H7 (cell line): ENCODE data around the gene C2orf49. TPM values are rescaled to one million over a fixed set of nuclear protein-coding genes. Genes with fewer than 3 reads are reported as not detected.

Experiments used
- DNase-seq: peaks from one replicate; pipeline ENCODE4 v3.0.0; 2012
- H3K27me3 ChIP-seq: 2 replicates; pipeline ENCODE4 v1.6.0; 2011; ENCODE audit warnings: mild to moderate bottlenecking, low read length; ENCODE audit not compliant: control insufficient read depth, insufficient read depth
- H3K36me3 ChIP-seq: replicated peaks from 2 replicates; pipeline ENCODE4 v1.5.1; 2011; ENCODE audit warnings: low read length; ENCODE audit not compliant: control insufficient read depth, insufficient read depth
- H3K4me3 ChIP-seq: 2 replicates; pipeline ENCODE4 v1.5.1; 2011; ENCODE audit warnings: low read depth, mild to moderate bottlenecking, control low read depth, low read length, moderate library complexity; ENCODE audit not compliant: insufficient read depth
- total RNA-seq: library from RNA; depleted of rRNA; stranded (reverse); fragments of >200 nt; shearing (Covaris generic); gene quantifications from 2 replicates; pipeline ENCODE4 v1.2.3, GENCODE V29; 2014; rRNA removed

C2orf49 gene
- 8.4 and 11.4 TPM in 2 replicates for total RNA-seq

GRCh38 chr2:105337122-105338019 lies at the start of gene C2orf49:
C2orf49 (plus strand) TSS chr2:105337540; CDS start chr2:105337588, 48 bp downstream.
- Histone ChIP-seq H3K36me3 (peaks cover 5% of the 10 kb centered on the region), H3K27me3 (no peaks in the 10 kb centered on the region), H3K4me3 (peak within 1 kb of the TSS; percentile 86)
- peak; percentile 92 for DNase-seq

DNA sequence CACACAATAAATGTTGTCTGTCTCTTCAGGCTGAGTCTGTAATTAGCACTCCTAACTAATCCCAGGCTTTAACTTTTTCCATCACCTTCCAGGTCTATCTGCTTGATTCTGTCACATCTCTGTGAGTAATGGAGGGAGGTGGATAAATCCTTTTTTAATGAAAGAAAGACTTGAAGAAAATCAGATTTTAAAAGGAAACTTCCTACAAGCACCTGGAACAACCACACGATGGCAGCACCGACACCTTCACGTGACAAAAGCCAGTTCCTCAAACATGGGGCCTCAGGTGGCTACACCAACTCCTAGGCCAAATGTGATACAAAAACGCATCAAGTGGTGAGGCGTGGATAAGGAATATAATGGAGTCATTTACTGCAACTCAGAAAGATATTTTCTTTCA lies 49.6 kb upstream of the C2orf49 start:
- peak; percentile 71 for DNase-seq
- H3K27me3 ChIP-seq, result no peaks in the 10 kb centered on the region

GRCh38 chr2:105288133-105288532 lies 49.2 kb upstream of the C2orf49 start:
- Histone ChIP-seq H3K36me3 (no peaks in the 10 kb centered on the region; the same call in 1 of the 2 replicates), H3K27me3 (no peaks in the 10 kb centered on the region)
- no peak for DNase-seq

More for the DNA sequence above, 49.6 kb upstream of the C2orf49 start:
- Histone ChIP-seq H3K4me3 (no peak overlapping the region), H3K36me3 (no peaks in the 10 kb centered on the region; the same call in 1 of the 2 replicates)

GRCh38 chr2:105290981-105291660 lies 46.2 kb upstream of the C2orf49 start:
- DNase-seq, result no peak
- no peaks in the 10 kb centered on the region for H3K27me3 ChIP-seq
- H3K36me3 ChIP-seq, result peaks cover 1% of the 10 kb centered on the region; the same call in 1 of the 2 replicates

More at GRCh38 chr2:105288133-105288532, 49.2 kb upstream of the C2orf49 start:
- H3K4me3 ChIP-seq, result no peak overlapping the region

GRCh38 chr2:105291981-105292380 lies 45.4 kb upstream of the C2orf49 start:
- DNase-seq, result no peak

More at GRCh38 chr2:105290981-105291660, 46.2 kb upstream of the C2orf49 start:
- no peak overlapping the region for H3K4me3 ChIP-seq

GRCh38 chr2:105294046-105294445 lies 43.3 kb upstream of the C2orf49 start:
- Histone ChIP-seq H3K27me3 (no peaks in the 10 kb centered on the region), H3K36me3 (peaks cover 6% of the 10 kb centered on the region; the same call in 1 of the 2 replicates), H3K4me3 (no peak overlapping the region)
- DNase-seq, result no peak

More at GRCh38 chr2:105291981-105292380, 45.4 kb upstream of the C2orf49 start:
- Histone ChIP-seq H3K36me3 (peaks cover 1% of the 10 kb centered on the region; the same call in 1 of the 2 replicates), H3K4me3 (no peak overlapping the region), H3K27me3 (no peaks in the 10 kb centered on the region)

- Histone ChIP-seq H3K36me3 (peaks cover 6% of the 10 kb centered on the region; the same call in 1 of the 2 replicates), H3K4me3 (no peak overlapping the region), H3K27me3 (no peaks in the 10 kb centered on the region)
- DNase-seq, result peak; percentile 82
Observed at GRCh38 chr2:105294844-105295481, 42.4 kb upstream of the C2orf49 start.

DNA sequence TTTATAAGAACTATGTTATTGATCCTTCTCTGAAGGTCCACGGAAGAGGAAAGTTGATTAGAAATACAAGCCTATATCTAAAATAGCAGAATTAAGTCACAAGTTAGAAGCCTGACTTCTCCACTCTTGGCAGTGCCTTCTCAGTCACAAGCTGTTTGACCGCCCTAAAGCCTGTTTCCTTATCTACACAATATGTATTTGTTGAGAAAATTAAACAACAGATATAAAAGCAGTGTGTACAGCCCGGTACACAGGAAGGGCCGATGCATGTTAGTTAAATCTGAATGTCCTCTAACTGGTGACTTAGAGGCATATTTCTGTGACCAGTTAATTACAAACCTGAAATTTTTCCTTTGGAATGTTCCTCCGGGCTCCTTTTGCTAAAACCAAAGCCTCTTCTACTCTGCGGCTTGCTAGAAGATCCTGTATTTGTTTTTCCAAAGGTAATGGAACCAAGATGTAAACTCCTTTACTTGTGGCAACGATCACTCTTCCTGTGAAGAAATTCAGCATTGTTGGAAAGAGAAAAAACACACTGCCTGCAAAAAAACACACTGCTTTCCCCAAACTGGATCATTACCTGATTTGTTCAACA lies 41.2 kb upstream of the C2orf49 start:
- Histone ChIP-seq H3K4me3 (no peak overlapping the region), H3K36me3 (peaks cover 6% of the 10 kb centered on the region; the same call in 1 of the 2 replicates), H3K27me3 (no peaks in the 10 kb centered on the region)
- no peak for DNase-seq

GRCh38 chr2:105297216-105297615 lies 40.1 kb upstream of the C2orf49 start:
- no peak overlapping the region for H3K4me3 ChIP-seq
- no peak for DNase-seq
- no peaks in the 10 kb centered on the region for H3K27me3 ChIP-seq
- peaks cover 6% of the 10 kb centered on the region; the same call in 1 of the 2 replicates for H3K36me3 ChIP-seq

DNA sequence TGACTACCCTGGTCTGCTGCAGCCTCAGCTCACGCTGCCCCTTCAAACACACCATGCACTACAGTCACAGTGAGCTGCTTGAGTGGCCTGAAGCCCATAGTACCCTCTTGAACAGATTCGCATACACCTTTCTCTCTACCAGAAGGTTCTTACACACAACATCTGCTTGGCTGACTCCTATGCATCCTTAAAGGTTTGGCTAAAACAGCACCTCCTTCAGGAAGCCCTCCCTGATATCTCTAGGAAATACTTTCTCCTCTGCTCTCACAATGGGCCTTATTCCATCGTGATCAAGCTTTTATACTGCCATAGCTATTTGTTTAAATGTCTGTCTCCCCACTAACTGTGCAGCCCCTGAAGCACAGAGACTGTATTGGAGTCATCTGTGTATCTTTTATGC lies 39.3 kb upstream of the C2orf49 start:
- no peaks in the 10 kb centered on the region for H3K27me3 ChIP-seq
- H3K36me3 ChIP-seq, result peaks cover 6% of the 10 kb centered on the region; the same call in 1 of the 2 replicates
- no peak overlapping the region for H3K4me3 ChIP-seq
- no peak for DNase-seq

GRCh38 chr2:105299290-105299689 lies 38.0 kb upstream of the C2orf49 start:
- Histone ChIP-seq H3K27me3 (no peaks in the 10 kb centered on the region), H3K36me3 (peaks cover 6% of the 10 kb centered on the region; the same call in 1 of the 2 replicates), H3K4me3 (no peak overlapping the region)
- peak; percentile 57 for DNase-seq

- no peak for DNase-seq
- H3K27me3 ChIP-seq, result no peaks in the 10 kb centered on the region
- peaks cover 5% of the 10 kb centered on the region; the same call in 1 of the 2 replicates for H3K36me3 ChIP-seq
- no peak overlapping the region for H3K4me3 ChIP-seq
Observed at GRCh38 chr2:105301646-105302045, 35.7 kb upstream of the C2orf49 start.

GRCh38 chr2:105307146-105307545 lies 30.2 kb upstream of the C2orf49 start:
- Histone ChIP-seq H3K36me3 (peaks cover 2% of the 10 kb centered on the region), H3K4me3 (no peak overlapping the region), H3K27me3 (no peaks in the 10 kb centered on the region)
- no peak for DNase-seq

- Histone ChIP-seq H3K27me3 (no peaks in the 10 kb centered on the region), H3K4me3 (no peak overlapping the region), H3K36me3 (peaks cover 2% of the 10 kb centered on the region)
- no peak for DNase-seq
Observed at GRCh38 chr2:105307550-105307949, 29.8 kb upstream of the C2orf49 start.
